Gastrocnemius medialis (tissue), 4 donors: Measurements from ENCODE around the gene GPAM. TPM values are rescaled to one million over a fixed set of nuclear protein-coding genes. Genes with fewer than 3 reads are reported as not detected.

Experiments used
- ATAC-seq, 2 donors: fragments of 150-250 bp; one replicate each; pipeline ENCODE4 v1.9.1; 2016
- DNase-seq, 2 donors: peaks; one replicate each; pipeline ENCODE4 v3.0.0-alpha.2; 2019
- H3K27ac ChIP-seq, 4 donors: fragments of 200-600 bp; sonication (generic); 1 replicate in 1 of 4; 2 replicates in 3 of 4; pipeline ENCODE4 v1.5.1; 2016 to 2018; ENCODE audit warnings: mild to moderate bottlenecking in 2 of 4, moderate library complexity in 1 of 4
- H3K27me3 ChIP-seq, 3 donors: fragments of 200-600 bp; sonication (generic) in 2 of 3; 1 replicate in 1 of 3; 2 replicates in 2 of 3; pipeline versions ENCODE4 v1.5.1 to v1.6.0; 2016 to 2019; ENCODE audit warnings: mild to moderate bottlenecking in 1 of 3, moderate library complexity in 1 of 3
- H3K36me3 ChIP-seq, 2 donors: fragments of 200-600 bp; sonication (generic) in 1 of 2; one replicate each; pipeline ENCODE4 v1.5.1; 2017 to 2018
- H3K4me1 ChIP-seq, 2 donors: fragments of 200-600 bp; sonication (generic) in 1 of 2; one replicate each; pipeline ENCODE4 v1.5.1; 2016 to 2017; ENCODE audit warnings: mild to moderate bottlenecking in 2 of 2
- H3K4me3 ChIP-seq, 4 donors: fragments of 200-600 bp; sonication (generic) in 3 of 4; 1 replicate in 1 of 4; 2 replicates in 3 of 4; pipeline ENCODE4 v1.5.1; 2016 to 2019; ENCODE audit warnings: mild to moderate bottlenecking in 2 of 4
- H3K9me3 ChIP-seq, 3 donors: fragments of 200-600 bp; sonication (generic) in 2 of 3; 1 replicate in 1 of 3; 2 replicates in 2 of 3; pipeline ENCODE4 v1.5.1; 2016 to 2019
- CTCF ChIP-seq, 5 experiments: fragments of 450-650 bp in 3 of 5; fragments of 200-600 bp in 2 of 5; sonication (generic) in 2 of 5; IDR thresholded peaks in 4 of 5; conservative IDR thresholded peaks in 1 of 5; 1 replicate in 4 of 5; 2 replicates in 1 of 5; pipeline ENCODE4 v1.5.1; 2016 to 2019; ENCODE audit warnings: antibody characterized with exemption in 5 of 5, mild to moderate bottlenecking in 3 of 5, moderate library complexity in 3 of 5
- POLR2A ChIP-seq, 2 donors: fragments of 450-650 bp; IDR thresholded peaks; one replicate each; pipeline ENCODE4 v1.6.1; 2017; ENCODE audit warnings: antibody characterized with exemption in 2 of 2, mild to moderate bottlenecking in 2 of 2, moderate library complexity in 2 of 2
- in situ Hi-C, 4 donors: fragments of 200-750 bp; cut with MboI; loops; one replicate each; pipeline versions ENCODE4 v1.15.0 to v1.8.0; 2017; ENCODE audit warnings: low sequenced_read_pairs in 4 of 4
- intact Hi-C: fragments of 100-400 bp; cut with DNase I; formaldehyde crosslinking; loops from one replicate; pipeline ENCODE4 v1.15.1; 2023; ENCODE audit warnings: low total_unique reads
- total RNA-seq, 4 donors: library from RNA; depleted of rRNA; stranded (reverse); fragments of >200 nt; gene quantifications; one replicate each; pipeline versions ENCODE4 v1.1.0 to v1.2.3, GENCODE V29; 2016

The GPAM gene
- total RNA-seq, 4 donors from 2014 or later, result 4.0 to 9.0 (median 4.6) TPM

- ATAC-seq, result no peak
- H3K27ac ChIP-seq, result no peak overlapping the region
- DNase-seq, result no peak
- peaks cover 4 to 16% of the 10 kb centered on the region in 2 donors for H3K4me1 ChIP-seq
- TF ChIP-seq CTCF (IDR thresholded peaks at IDR 0.05 in 4 of 5, conservative IDR thresholded peaks at IDR 0.05 in 1 of 5), result no peak
- no peak for TF ChIP-seq POLR2A (IDR thresholded peaks at IDR 0.05)
- no peak overlapping the region for H3K4me3 ChIP-seq
- no peaks in the 10 kb centered on the region for H3K27me3 ChIP-seq
- H3K9me3 ChIP-seq, result no peaks in the 10 kb centered on the region
- in situ Hi-C loops, result loop anchor here in 3 of 4 donors (10.0 to 25.0 kb wide), 2 partner anchors 373 to 381 kb away; no protein-coding TSS in a partner anchor
- intact Hi-C loops, result loop anchor here (10.0 kb wide), 1 partner anchor 381 kb away; no protein-coding TSS in a partner anchor
- no peaks in the 10 kb centered on the region for H3K36me3 ChIP-seq
Observed at GRCh38 chr10:112135604-112136003, 48.0 kb downstream of the GPAM start.

DNA sequence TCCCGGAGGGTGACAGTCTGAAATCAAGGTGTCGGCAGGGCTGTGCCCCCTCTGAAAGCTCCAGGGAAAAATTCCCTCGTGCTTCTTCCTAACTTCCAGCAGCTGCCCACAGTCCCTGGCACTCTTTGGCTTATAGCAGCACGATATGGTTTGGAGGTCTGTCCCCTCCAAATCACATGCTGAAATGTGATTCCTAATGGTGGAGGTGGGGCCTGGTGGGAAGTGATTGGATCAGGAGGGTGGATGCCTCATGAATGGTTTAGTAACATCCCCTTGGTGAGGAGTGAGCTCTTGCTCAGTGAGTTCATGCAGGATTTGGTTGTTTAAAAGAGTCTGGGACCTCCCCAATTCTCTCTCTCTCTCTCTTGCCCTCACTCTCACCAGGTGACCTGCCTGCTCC lies 51.1 kb downstream of the GPAM start:
- Histone ChIP-seq H3K27ac (peak overlapping the region; percentile 68 to 76 (median 72)), H3K4me1 (peaks cover 4 to 16% of the 10 kb centered on the region in 2 donors), H3K36me3 (no peaks in the 10 kb centered on the region), H3K9me3 (no peaks in the 10 kb centered on the region), H3K4me3 (no peak overlapping the region), H3K27me3 (no peaks in the 10 kb centered on the region)
- DNase-seq (peak in 1 of 2 donors; percentile 23), ATAC-seq (peak; percentile 38 to 70)
- TF ChIP-seq CTCF (IDR thresholded peaks at IDR 0.05 in 4 of 5, conservative IDR thresholded peaks at IDR 0.05 in 1 of 5) (no peak), POLR2A (IDR thresholded peaks at IDR 0.05) (no peak)
- in situ Hi-C loops, result loop anchor here in 3 of 4 donors (10.0 to 25.0 kb wide), 2 partner anchors 370 to 378 kb away; no protein-coding TSS in a partner anchor
- intact Hi-C loops, result loop anchor here (10.0 kb wide), 1 partner anchor 378 kb away; no protein-coding TSS in a partner anchor

- in situ Hi-C loops (loop anchor here in 3 of 4 donors (10.0 to 25.0 kb wide), 2 partner anchors 370 to 377 kb away; no protein-coding TSS in a partner anchor), intact Hi-C loops (loop anchor here (10.0 kb wide), 1 partner anchor 377 kb away; no protein-coding TSS in a partner anchor)
- DNase-seq (peak; percentile 50 to 75), ATAC-seq (peak; percentile 88 to 95)
- no peak overlapping the region for H3K4me3 ChIP-seq
- no peaks in the 10 kb centered on the region for H3K36me3 ChIP-seq
- peak overlapping the region; percentile 68 to 76 (median 72) for H3K27ac ChIP-seq
- H3K9me3 ChIP-seq, result no peaks in the 10 kb centered on the region
- peaks cover 4 to 16% of the 10 kb centered on the region in 2 donors for H3K4me1 ChIP-seq
- H3K27me3 ChIP-seq, result no peaks in the 10 kb centered on the region
- TF ChIP-seq POLR2A (IDR thresholded peaks at IDR 0.05) (no peak), CTCF (IDR thresholded peaks at IDR 0.05 in 4 of 5, conservative IDR thresholded peaks at IDR 0.05 in 1 of 5) (no peak)
Observed at GRCh38 chr10:112131996-112132395, 51.6 kb downstream of the GPAM start.

GRCh38 chr10:112131346-112131745 lies 52.2 kb downstream of the GPAM start:
- ATAC-seq, result no peak
- TF ChIP-seq POLR2A (IDR thresholded peaks at IDR 0.05) (no peak), CTCF (IDR thresholded peaks at IDR 0.05 in 4 of 5, conservative IDR thresholded peaks at IDR 0.05 in 1 of 5) (no peak)
- in situ Hi-C loops, result loop anchor here in 3 of 4 donors (10.0 to 25.0 kb wide), 2 partner anchors 369 to 377 kb away; no protein-coding TSS in a partner anchor

More at GRCh38 chr10:112131346-112131745, 52.2 kb downstream of the GPAM start:
- Histone ChIP-seq H3K27me3 (no peaks in the 10 kb centered on the region), H3K27ac (peak overlapping the region; percentile 68 to 76 (median 72)), H3K36me3 (no peaks in the 10 kb centered on the region), H3K4me3 (no peak overlapping the region), H3K4me1 (peaks cover 4 to 16% of the 10 kb centered on the region in 2 donors), H3K9me3 (no peaks in the 10 kb centered on the region)
- DNase-seq, result no peak
- intact Hi-C loops, result loop anchor here (10.0 kb wide), 1 partner anchor 377 kb away; no protein-coding TSS in a partner anchor
